Uterine smooth muscle cell (primary cell): ENCODE data around the gene MTF2. TPM values are rescaled to one million over a fixed set of nuclear protein-coding genes. Genes with fewer than 3 reads are reported as not detected.

Experiments
- total RNA-seq: library from RNA; depleted of rRNA; stranded (reverse); fragments of >200 nt; gene quantifications from 2 replicates; pipeline ENCODE4 v1.2.3, GENCODE V29; 2014

Gene MTF2
- 15.6 and 20.0 TPM in 2 replicates for total RNA-seq

GRCh38 chr1:93078986-93079654 lies at the start of gene MTF2:
TSS of gene MTF2 (plus strand) at chr1:93079283. CDS start at chr1:93079527, 244 bp downstream.

GRCh38 chr1:93179886-93180722 lies 101.0 kb downstream of the MTF2 start, which contains the start of gene TMED5:
TSS of gene TMED5 (minus strand) at chr1:93180413. CDS start at chr1:93180242, 171 bp downstream.

GRCh38 chr1:93180723-93181613 lies 101.9 kb downstream of the MTF2 start, which contains the start of gene CCDC18:
TSS of gene CCDC18 (plus strand) at chr1:93180724. CDS start at chr1:93183362, 2,638 bp downstream.

Other genes starting within 250 kb of the MTF2 start
- gene RPL5, start 247.2 kb upstream of the MTF2 start, total RNA-seq, result 1,190 and 1,272 TPM in 2 replicates
- 15.3 and 16.2 TPM in 2 replicates for gene DIPK1A, start 117.8 kb upstream of the MTF2 start, total RNA-seq
- gene TMED5, start 101.1 kb downstream of the MTF2 start, total RNA-seq, result 69.5 and 73.5 TPM in 2 replicates
- gene CCDC18, start 101.4 kb downstream of the MTF2 start, total RNA-seq, result 17.1 and 32.8 TPM in 2 replicates